Measurements from ENCODE around the gene ELK4. TPM values are rescaled to one million over a fixed set of nuclear protein-coding genes. Genes with fewer than 3 reads are reported as not detected.

Gene ELK4
- total RNA-seq, 1 donor from 2014 or later = 36.6 TPM

GRCh38 chr1:205580140-205580922 lies 51.5 kb downstream of the ELK4 start:
- H3K9ac ChIP-seq = no peak overlapping the region
- H3K4me1 ChIP-seq = peaks cover 10% of the 10 kb centered on the region
- H3K9me3 ChIP-seq (ENCODE audit: low read depth) = no peaks in the 10 kb centered on the region
- no peaks in the 10 kb centered on the region for H3K36me3 ChIP-seq
- no peaks in the 10 kb centered on the region for H3K79me2 ChIP-seq (ENCODE audit: low read depth)
- Mint-ChIP-seq H3K27ac (no peak overlapping the region), H3K9me3 (no peaks in the 10 kb centered on the region), H3K27me3 (ENCODE audit: insufficient read depth, low read depth) (peaks cover 12% of the 10 kb centered on the region), H3K4me1 (peaks cover 25% of the 10 kb centered on the region), H3K36me3 (no peaks in the 10 kb centered on the region), H3K4me3 (no peak overlapping the region)
- no peak for TF ChIP-seq EZH2 (IDR thresholded peaks at IDR 0.05)
- no peak for TF ChIP-seq EZH2phosphoT487 (IDR thresholded peaks at IDR 0.05)
- TF ChIP-seq CTCF (IDR thresholded peaks at IDR 0.05) = no peak
- no peak for DNase-seq (ENCODE audit: low spot score)
- H3K4me2 ChIP-seq = peak overlapping the region; percentile 26
- peaks cover 30% of the 10 kb centered on the region for H3K27me3 ChIP-seq
- H3K4me3 ChIP-seq = no peak overlapping the region
- no peak overlapping the region for H3K27ac ChIP-seq
- no peak overlapping the region for H2AFZ ChIP-seq (replicated peaks)
- no peaks in the 10 kb centered on the region for H3F3A ChIP-seq (ENCODE audit: low read depth)
- H4K20me1 ChIP-seq (ENCODE audit: low read depth) = no peaks in the 10 kb centered on the region

- no peak overlapping the region for H3K27ac ChIP-seq
- no peak overlapping the region for H3K27ac Mint-ChIP-seq
- peaks cover 12% of the 10 kb centered on the region for H3K27me3 Mint-ChIP-seq (ENCODE audit: insufficient read depth, low read depth)
- H3K4me3 ChIP-seq = no peak overlapping the region
- H3K4me1 Mint-ChIP-seq = peaks cover 25% of the 10 kb centered on the region
- H3K4me1 ChIP-seq = peaks cover 10% of the 10 kb centered on the region
- no peak overlapping the region for H3K4me3 Mint-ChIP-seq
- H4K20me1 ChIP-seq (ENCODE audit: low read depth) = no peaks in the 10 kb centered on the region
- no peaks in the 10 kb centered on the region for H3K36me3 Mint-ChIP-seq
- no peaks in the 10 kb centered on the region for H3K9me3 ChIP-seq (ENCODE audit: low read depth)
- no peaks in the 10 kb centered on the region for H3K9me3 Mint-ChIP-seq
- H3K27me3 ChIP-seq = peaks cover 36% of the 10 kb centered on the region
- no peaks in the 10 kb centered on the region for H3K79me2 ChIP-seq (ENCODE audit: low read depth)
- no peak overlapping the region for H2AFZ ChIP-seq (replicated peaks)
- no peaks in the 10 kb centered on the region for H3K36me3 ChIP-seq
- TF ChIP-seq CTCF (IDR thresholded peaks at IDR 0.05) (no peak), EZH2phosphoT487 (IDR thresholded peaks at IDR 0.05) (no peak), EZH2 (IDR thresholded peaks at IDR 0.05) (no peak)
- H3K9ac ChIP-seq = no peak overlapping the region
- DNase-seq (ENCODE audit: low spot score) = no peak
- H3F3A ChIP-seq (ENCODE audit: low read depth) = no peaks in the 10 kb centered on the region
- H3K4me2 ChIP-seq = peak overlapping the region; percentile 26
Observed at GRCh38 chr1:205579711-205580110, 52.1 kb downstream of the ELK4 start.

- DNase-seq (ENCODE audit: low spot score) = no peak
- Mint-ChIP-seq H3K4me3 (no peak overlapping the region), H3K9me3 (no peaks in the 10 kb centered on the region), H3K36me3 (no peaks in the 10 kb centered on the region), H3K27ac (no peak overlapping the region), H3K4me1 (peaks cover 25% of the 10 kb centered on the region), H3K27me3 (ENCODE audit: insufficient read depth, low read depth) (peaks cover 12% of the 10 kb centered on the region)
- no peaks in the 10 kb centered on the region for H3F3A ChIP-seq (ENCODE audit: low read depth)
- no peak overlapping the region for H3K9ac ChIP-seq
- no peaks in the 10 kb centered on the region for H3K36me3 ChIP-seq
- peak overlapping the region; percentile 26 for H3K4me2 ChIP-seq
- H3K4me3 ChIP-seq = no peak overlapping the region
- H3K27me3 ChIP-seq = peaks cover 40% of the 10 kb centered on the region
- no peaks in the 10 kb centered on the region for H4K20me1 ChIP-seq (ENCODE audit: low read depth)
- H3K4me1 ChIP-seq = peaks cover 10% of the 10 kb centered on the region
- H3K79me2 ChIP-seq (ENCODE audit: low read depth) = no peaks in the 10 kb centered on the region
- no peaks in the 10 kb centered on the region for H3K9me3 ChIP-seq (ENCODE audit: low read depth)
- H3K27ac ChIP-seq = no peak overlapping the region
- H2AFZ ChIP-seq (replicated peaks) = no peak overlapping the region
- TF ChIP-seq CTCF (IDR thresholded peaks at IDR 0.05) = no peak
- no peak for TF ChIP-seq EZH2phosphoT487 (IDR thresholded peaks at IDR 0.05)
- TF ChIP-seq EZH2 (IDR thresholded peaks at IDR 0.05) = no peak
Observed at GRCh38 chr1:205578780-205579571, 52.8 kb downstream of the ELK4 start.
